Loucy (cell line): ENCODE measurements around the gene YTHDF1.

Experiments used
- H2AFZ ChIP-seq: fragments of 200-600 bp; sonication (generic); 2 replicates; pipeline ENCODE4 v1.6.0; 2016; ENCODE audit warnings: antibody characterized with exemption, mild to moderate bottlenecking, low read length, moderate library complexity
- H3F3A ChIP-seq: fragments of 200-600 bp; 2 replicates; pipeline ENCODE4 v1.6.0; 2016; ENCODE audit warnings: antibody characterized with exemption, low read depth, mild to moderate bottlenecking
- H3K27me3 ChIP-seq: fragments of 200-600 bp; sonication (generic); 2 replicates; pipeline ENCODE4 v1.6.1; 2014; ENCODE audit warnings: low read length, mild to moderate bottlenecking; ENCODE audit not compliant: insufficient read depth, poor library complexity, severe bottlenecking
- H3K36me3 ChIP-seq: fragments of 200-600 bp; sonication (generic); 2 replicates; pipeline ENCODE4 v1.6.1; 2016; ENCODE audit warnings: low read length; ENCODE audit not compliant: insufficient read depth
- H3K4me1 ChIP-seq: fragments of 200-600 bp; sonication (generic); 2 replicates; pipeline ENCODE4 v1.5.1; 2014; ENCODE audit warnings: low read length, mild to moderate bottlenecking; ENCODE audit not compliant: insufficient read depth, poor library complexity, severe bottlenecking
- H3K4me2 ChIP-seq: fragments of 200-600 bp; sonication (generic); 2 replicates; pipeline ENCODE4 v1.6.0; 2014; ENCODE audit warnings: antibody characterized with exemption, low read length, low read depth, mild to moderate bottlenecking; ENCODE audit not compliant: poor library complexity, severe bottlenecking
- H3K4me3 ChIP-seq: fragments of 200-600 bp; sonication (generic); 2 replicates; pipeline ENCODE4 v1.5.1; 2014; ENCODE audit warnings: low read length, mild to moderate bottlenecking, mixed read lengths; ENCODE audit not compliant: poor library complexity, severe bottlenecking
- H3K79me2 ChIP-seq: fragments of 200-600 bp; sonication (generic); 2 replicates; pipeline ENCODE4 v1.6.1; 2014; ENCODE audit warnings: low read length; ENCODE audit not compliant: insufficient read depth
- H3K9ac ChIP-seq: fragments of 200-600 bp; sonication (generic); 2 replicates; pipeline ENCODE4 v1.6.0; 2014; ENCODE audit warnings: mild to moderate bottlenecking, low read depth, low read length, moderate library complexity; ENCODE audit not compliant: poor library complexity, severe bottlenecking
- H3K9me2 ChIP-seq: fragments of 200-600 bp; sonication (generic); replicated peaks from 2 replicates; pipeline ENCODE4 v1.6.1; 2016; ENCODE audit warnings: low read depth, low read length, mixed read lengths
- H3K9me3 ChIP-seq: fragments of 200-600 bp; sonication (generic); 2 replicates; pipeline ENCODE4 v1.6.1; 2014; ENCODE audit warnings: mild to moderate bottlenecking, antibody characterized with exemption, low read length, low read depth; ENCODE audit not compliant: insufficient read depth
- H4K20me1 ChIP-seq: fragments of 200-600 bp; sonication (generic); 2 replicates; pipeline ENCODE4 v1.6.0; 2014; ENCODE audit warnings: antibody characterized with exemption, low read length, mild to moderate bottlenecking; ENCODE audit not compliant: insufficient read depth, poor library complexity, severe bottlenecking
- EZH2phosphoT487 ChIP-seq: fragments of 200-600 bp; IDR thresholded peaks from 2 replicates; pipeline ENCODE4 v1.6.1; 2018; ENCODE audit warnings: antibody characterized with exemption, mild to moderate bottlenecking, moderate library complexity, borderline replicate concordance
- TF ChIP-seq, protein P1 (sequence below): fragments of 200-600 bp; sonication (generic); conservative IDR thresholded peaks from 2 replicates; pipeline ENCODE4 v1.5.1; 2014; ENCODE audit warnings: mild to moderate bottlenecking, antibody characterized with exemption, low read length

YTHDF1 gene

DNA sequence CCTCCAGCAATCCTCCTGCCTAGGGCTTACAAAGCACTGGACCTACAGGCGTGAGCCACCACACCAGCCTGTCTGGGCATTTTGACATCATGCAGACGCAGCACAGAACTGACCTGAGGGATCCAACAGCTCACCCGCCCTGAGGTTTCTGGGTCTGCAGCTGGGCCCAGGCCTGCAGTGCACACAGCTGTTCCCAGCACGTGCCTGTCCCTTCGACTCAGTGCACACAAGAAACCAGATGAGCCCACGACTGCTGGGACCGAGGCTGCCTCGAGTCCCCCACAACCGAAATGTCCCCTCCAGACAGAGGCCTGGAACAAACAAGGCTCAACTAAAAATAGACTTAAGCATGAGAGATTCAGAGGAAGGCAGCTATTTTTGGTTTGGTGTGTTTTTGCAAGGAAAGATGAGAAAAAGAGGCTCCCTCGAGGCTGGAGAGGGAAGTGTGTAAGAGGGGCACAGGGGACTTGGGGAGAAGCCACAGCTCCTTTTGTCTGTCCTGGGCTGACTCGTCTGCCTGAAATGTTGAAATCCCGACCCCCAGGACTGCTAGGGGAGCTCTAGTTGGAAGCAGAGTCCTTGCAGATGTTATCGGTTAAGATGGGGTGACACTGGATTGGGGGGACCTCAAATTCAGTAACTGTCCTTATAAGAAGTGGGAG is 66.3 kb downstream of the YTHDF1 start:
- Histone ChIP-seq H3K4me3 (no peak overlapping the region), H3K27me3 (peaks cover 10% of the 10 kb centered on the region), H3K9me3 (peaks cover 13% of the 10 kb centered on the region; the same call in 1 of the 2 replicates), H3K9ac (no peak overlapping the region), H3K79me2 (no peaks in the 10 kb centered on the region), H3K36me3 (no peaks in the 10 kb centered on the region), H2AFZ (no peak overlapping the region), H3F3A (no peaks in the 10 kb centered on the region), H3K4me1 (no peaks in the 10 kb centered on the region), H4K20me1 (no peaks in the 10 kb centered on the region), H3K4me2 (no peak overlapping the region), H3K9me2 (no peaks in the 10 kb centered on the region)
- TF ChIP-seq EZH2phosphoT487, result no peak
- TF ChIP-seq, protein P1, sequence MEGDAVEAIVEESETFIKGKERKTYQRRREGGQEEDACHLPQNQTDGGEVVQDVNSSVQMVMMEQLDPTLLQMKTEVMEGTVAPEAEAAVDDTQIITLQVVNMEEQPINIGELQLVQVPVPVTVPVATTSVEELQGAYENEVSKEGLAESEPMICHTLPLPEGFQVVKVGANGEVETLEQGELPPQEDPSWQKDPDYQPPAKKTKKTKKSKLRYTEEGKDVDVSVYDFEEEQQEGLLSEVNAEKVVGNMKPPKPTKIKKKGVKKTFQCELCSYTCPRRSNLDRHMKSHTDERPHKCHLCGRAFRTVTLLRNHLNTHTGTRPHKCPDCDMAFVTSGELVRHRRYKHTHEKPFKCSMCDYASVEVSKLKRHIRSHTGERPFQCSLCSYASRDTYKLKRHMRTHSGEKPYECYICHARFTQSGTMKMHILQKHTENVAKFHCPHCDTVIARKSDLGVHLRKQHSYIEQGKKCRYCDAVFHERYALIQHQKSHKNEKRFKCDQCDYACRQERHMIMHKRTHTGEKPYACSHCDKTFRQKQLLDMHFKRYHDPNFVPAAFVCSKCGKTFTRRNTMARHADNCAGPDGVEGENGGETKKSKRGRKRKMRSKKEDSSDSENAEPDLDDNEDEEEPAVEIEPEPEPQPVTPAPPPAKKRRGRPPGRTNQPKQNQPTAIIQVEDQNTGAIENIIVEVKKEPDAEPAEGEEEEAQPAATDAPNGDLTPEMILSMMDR, result no peak

DNA sequence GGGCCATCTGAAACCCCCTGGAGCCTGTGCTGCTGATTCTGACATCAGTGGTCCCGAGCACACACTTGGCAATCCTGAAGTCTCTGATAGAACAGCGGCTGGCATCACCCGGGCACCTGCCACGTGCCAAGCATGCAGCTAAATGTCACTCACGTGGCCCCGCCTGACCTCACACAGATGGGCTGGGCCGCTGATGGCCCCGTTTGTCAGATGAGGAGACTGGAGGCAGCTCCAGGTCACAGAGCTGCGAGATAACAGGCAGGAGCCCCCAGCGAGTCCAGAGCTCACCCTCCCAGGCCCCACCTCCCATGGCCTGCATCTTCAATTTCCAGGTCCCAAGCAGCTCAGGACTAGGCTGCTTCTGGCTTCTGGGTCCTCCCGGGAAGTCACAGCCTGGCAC is 67.2 kb downstream of the YTHDF1 start:
- Histone ChIP-seq H3K36me3 (no peaks in the 10 kb centered on the region), H3K9me3 (peaks cover 13% of the 10 kb centered on the region; the same call in 1 of the 2 replicates), H3K9ac (no peak overlapping the region), H4K20me1 (no peaks in the 10 kb centered on the region), H3K27me3 (peaks cover 10% of the 10 kb centered on the region), H3K4me1 (no peaks in the 10 kb centered on the region), H3K79me2 (no peaks in the 10 kb centered on the region), H3K4me3 (no peak overlapping the region), H3K9me2 (no peaks in the 10 kb centered on the region), H3F3A (no peaks in the 10 kb centered on the region), H3K4me2 (no peak overlapping the region), H2AFZ (no peak overlapping the region)
- no peak for TF ChIP-seq EZH2phosphoT487
- TF ChIP-seq, protein P1, result no peak

DNA sequence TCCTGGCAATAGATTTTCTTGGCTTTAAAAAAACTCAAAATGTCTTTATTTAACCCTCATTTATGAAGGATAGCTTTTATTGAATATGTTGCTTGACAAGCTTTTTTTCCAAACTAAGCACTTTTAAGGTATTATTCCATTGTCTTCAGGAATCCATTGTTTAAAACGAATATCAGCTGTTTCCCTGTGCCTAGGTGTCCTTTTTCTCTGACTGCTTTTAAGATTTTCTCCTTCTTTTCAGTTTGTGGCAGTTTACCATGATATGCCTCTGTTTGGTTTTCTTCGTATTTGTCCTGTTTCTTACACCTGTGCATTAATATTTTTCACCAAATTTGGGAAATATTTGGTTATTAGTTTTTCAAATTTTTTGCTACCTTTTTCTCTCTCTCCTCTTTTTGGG is 68.4 kb downstream of the YTHDF1 start:
- Histone ChIP-seq H3K4me1 (no peaks in the 10 kb centered on the region), H2AFZ (no peak overlapping the region), H3K9ac (no peak overlapping the region), H3K27me3 (peaks cover 10% of the 10 kb centered on the region), H3F3A (no peaks in the 10 kb centered on the region), H3K36me3 (no peaks in the 10 kb centered on the region), H3K79me2 (no peaks in the 10 kb centered on the region), H4K20me1 (no peaks in the 10 kb centered on the region), H3K9me3 (peaks cover 13% of the 10 kb centered on the region; the same call in 1 of the 2 replicates), H3K4me3 (no peak overlapping the region), H3K4me2 (no peak overlapping the region), H3K9me2 (no peaks in the 10 kb centered on the region)
- no peak for TF ChIP-seq EZH2phosphoT487
- TF ChIP-seq, protein P1, result no peak
